ENCODE measurements around the gene OR8K1.

GRCh38 chr11:56331861-56332491 lies 13.9 kb upstream of the OR8K1 start:
- TF ChIP-seq TAF1 (IDR thresholded peaks at IDR 0.05; ENCODE audit: low read depth) (no peak), CEBPB (IDR thresholded peaks at IDR 0.05) (no peak), RAD21 (IDR thresholded peaks at IDR 0.05; ENCODE audit: low read depth) (no peak), YY1 (IDR thresholded peaks at IDR 0.05; ENCODE audit: low read depth) (no peak), TCF12 (IDR thresholded peaks at IDR 0.05; ENCODE audit: low read depth) (no peak), EP300 (IDR thresholded peaks at IDR 0.05; ENCODE audit: borderline replicate concordance) (no peak), TEAD4 (IDR thresholded peaks at IDR 0.05) (no peak)
- TF ChIP-seq, protein P1, sequence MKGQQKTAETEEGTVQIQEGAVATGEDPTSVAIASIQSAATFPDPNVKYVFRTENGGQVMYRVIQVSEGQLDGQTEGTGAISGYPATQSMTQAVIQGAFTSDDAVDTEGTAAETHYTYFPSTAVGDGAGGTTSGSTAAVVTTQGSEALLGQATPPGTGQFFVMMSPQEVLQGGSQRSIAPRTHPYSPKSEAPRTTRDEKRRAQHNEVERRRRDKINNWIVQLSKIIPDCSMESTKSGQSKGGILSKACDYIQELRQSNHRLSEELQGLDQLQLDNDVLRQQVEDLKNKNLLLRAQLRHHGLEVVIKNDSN (IDR thresholded peaks at IDR 0.05) = no peak
- TF ChIP-seq, protein P2, sequence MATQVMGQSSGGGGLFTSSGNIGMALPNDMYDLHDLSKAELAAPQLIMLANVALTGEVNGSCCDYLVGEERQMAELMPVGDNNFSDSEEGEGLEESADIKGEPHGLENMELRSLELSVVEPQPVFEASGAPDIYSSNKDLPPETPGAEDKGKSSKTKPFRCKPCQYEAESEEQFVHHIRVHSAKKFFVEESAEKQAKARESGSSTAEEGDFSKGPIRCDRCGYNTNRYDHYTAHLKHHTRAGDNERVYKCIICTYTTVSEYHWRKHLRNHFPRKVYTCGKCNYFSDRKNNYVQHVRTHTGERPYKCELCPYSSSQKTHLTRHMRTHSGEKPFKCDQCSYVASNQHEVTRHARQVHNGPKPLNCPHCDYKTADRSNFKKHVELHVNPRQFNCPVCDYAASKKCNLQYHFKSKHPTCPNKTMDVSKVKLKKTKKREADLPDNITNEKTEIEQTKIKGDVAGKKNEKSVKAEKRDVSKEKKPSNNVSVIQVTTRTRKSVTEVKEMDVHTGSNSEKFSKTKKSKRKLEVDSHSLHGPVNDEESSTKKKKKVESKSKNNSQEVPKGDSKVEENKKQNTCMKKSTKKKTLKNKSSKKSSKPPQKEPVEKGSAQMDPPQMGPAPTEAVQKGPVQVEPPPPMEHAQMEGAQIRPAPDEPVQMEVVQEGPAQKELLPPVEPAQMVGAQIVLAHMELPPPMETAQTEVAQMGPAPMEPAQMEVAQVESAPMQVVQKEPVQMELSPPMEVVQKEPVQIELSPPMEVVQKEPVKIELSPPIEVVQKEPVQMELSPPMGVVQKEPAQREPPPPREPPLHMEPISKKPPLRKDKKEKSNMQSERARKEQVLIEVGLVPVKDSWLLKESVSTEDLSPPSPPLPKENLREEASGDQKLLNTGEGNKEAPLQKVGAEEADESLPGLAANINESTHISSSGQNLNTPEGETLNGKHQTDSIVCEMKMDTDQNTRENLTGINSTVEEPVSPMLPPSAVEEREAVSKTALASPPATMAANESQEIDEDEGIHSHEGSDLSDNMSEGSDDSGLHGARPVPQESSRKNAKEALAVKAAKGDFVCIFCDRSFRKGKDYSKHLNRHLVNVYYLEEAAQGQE (IDR thresholded peaks at IDR 0.05; ENCODE audit: low read depth) = no peak

Data from Ishikawa (cell line).